Breast epithelium (tissue), 4 donors: ENCODE data around the gene CD8B. TPM values are rescaled to one million over a fixed set of nuclear protein-coding genes. Genes with fewer than 3 reads are reported as not detected.

ENCODE experiments used
- DNase-seq, 2 donors: peaks; one replicate each; pipeline ENCODE4 v3.0.0-alpha.2; 2019; ENCODE audit warnings: low spot score in 2 of 2
- H3K27ac ChIP-seq, 2 donors: fragments of 200-600 bp; sonication (generic) in 1 of 2; one replicate each; pipeline ENCODE4 v1.5.1; 2016 to 2019; ENCODE audit warnings: mild to moderate bottlenecking in 1 of 2
- H3K27me3 ChIP-seq, 2 donors: fragments of 200-600 bp; sonication (generic) in 1 of 2; one replicate each; pipeline versions ENCODE4 v1.5.1 to v1.6.0; 2017 to 2019; ENCODE audit warnings: control low read depth in 1 of 2, mild to moderate bottlenecking in 1 of 2
- H3K36me3 ChIP-seq: fragments of 200-600 bp; one replicate; pipeline ENCODE4 v1.5.1; 2019
- H3K4me1 ChIP-seq, 2 donors: fragments of 200-600 bp; sonication (generic); one replicate each; pipeline ENCODE4 v1.5.1; 2016 to 2019; ENCODE audit warnings: control low read depth in 1 of 2
- H3K4me3 ChIP-seq, 3 donors: fragments of 200-600 bp; sonication (generic); 1 replicate in 2 of 3; 2 replicates in 1 of 3; pipeline ENCODE4 v1.5.1; 2016 to 2019; ENCODE audit warnings: mild to moderate bottlenecking in 3 of 3, moderate library complexity in 2 of 3
- H3K9me3 ChIP-seq, 2 donors: fragments of 200-600 bp; sonication (generic) in 1 of 2; one replicate each; pipeline ENCODE4 v1.5.1; 2016 to 2019; ENCODE audit warnings: control low read depth in 1 of 2
- POLR2A ChIP-seq: fragments of 450-650 bp; IDR thresholded peaks from one replicate; pipeline ENCODE4 v1.6.1; 2016; ENCODE audit warnings: antibody characterized with exemption, mild to moderate bottlenecking, moderate library complexity
- POLR2AphosphoS5 ChIP-seq, 3 donors: sonication (generic); formaldehyde crosslinking; IDR thresholded peaks; one replicate each; pipeline ENCODE4 v1.6.1; 2017; ENCODE audit warnings: antibody characterized with exemption in 3 of 3
- intact Hi-C: fragments of 100-400 bp; cut with DNase I; formaldehyde crosslinking; loops from one replicate; pipeline ENCODE4 v1.15.1; 2023; ENCODE audit warnings: low total_unique reads
- total RNA-seq, 3 donors: library from RNA; depleted of rRNA; stranded (reverse); fragments of >200 nt; gene quantifications; one replicate each; pipeline ENCODE4 v1.1.0, GENCODE V29; 2016
- TF ChIP-seq, protein P1 (sequence below), 3 donors: fragments of 450-650 bp; IDR thresholded peaks; one replicate each; pipeline ENCODE4 v1.5.1; 2016 to 2017; ENCODE audit warnings: antibody characterized with exemption in 3 of 3, mild to moderate bottlenecking in 3 of 3, moderate library complexity in 3 of 3

The CD8B gene
- total RNA-seq, 3 donors from 2014 or later, result 0.64 to 3.6 (median 3.5) TPM

- Histone ChIP-seq H3K4me1 (peaks cover 0 to 5% of the 10 kb centered on the region in 2 donors), H3K9me3 (no peaks in the 10 kb centered on the region), H3K36me3 (no peaks in the 10 kb centered on the region), H3K4me3 (peak overlapping the region; percentile 34 to 73 (median 56)), H3K27me3 (peaks cover 0 to 9% of the 10 kb centered on the region in 2 donors), H3K27ac (no peak overlapping the region)
- no peak for TF ChIP-seq POLR2AphosphoS5 (IDR thresholded peaks at IDR 0.05)
- TF ChIP-seq POLR2A, result no peak
- TF ChIP-seq, protein P1, sequence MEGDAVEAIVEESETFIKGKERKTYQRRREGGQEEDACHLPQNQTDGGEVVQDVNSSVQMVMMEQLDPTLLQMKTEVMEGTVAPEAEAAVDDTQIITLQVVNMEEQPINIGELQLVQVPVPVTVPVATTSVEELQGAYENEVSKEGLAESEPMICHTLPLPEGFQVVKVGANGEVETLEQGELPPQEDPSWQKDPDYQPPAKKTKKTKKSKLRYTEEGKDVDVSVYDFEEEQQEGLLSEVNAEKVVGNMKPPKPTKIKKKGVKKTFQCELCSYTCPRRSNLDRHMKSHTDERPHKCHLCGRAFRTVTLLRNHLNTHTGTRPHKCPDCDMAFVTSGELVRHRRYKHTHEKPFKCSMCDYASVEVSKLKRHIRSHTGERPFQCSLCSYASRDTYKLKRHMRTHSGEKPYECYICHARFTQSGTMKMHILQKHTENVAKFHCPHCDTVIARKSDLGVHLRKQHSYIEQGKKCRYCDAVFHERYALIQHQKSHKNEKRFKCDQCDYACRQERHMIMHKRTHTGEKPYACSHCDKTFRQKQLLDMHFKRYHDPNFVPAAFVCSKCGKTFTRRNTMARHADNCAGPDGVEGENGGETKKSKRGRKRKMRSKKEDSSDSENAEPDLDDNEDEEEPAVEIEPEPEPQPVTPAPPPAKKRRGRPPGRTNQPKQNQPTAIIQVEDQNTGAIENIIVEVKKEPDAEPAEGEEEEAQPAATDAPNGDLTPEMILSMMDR (IDR thresholded peaks at IDR 0.05), result no peak
- intact Hi-C loops, result no loop called here
- no peak for DNase-seq
Observed at GRCh38 chr2:86807133-86807467, 54.6 kb downstream of the CD8B start.

DNA sequence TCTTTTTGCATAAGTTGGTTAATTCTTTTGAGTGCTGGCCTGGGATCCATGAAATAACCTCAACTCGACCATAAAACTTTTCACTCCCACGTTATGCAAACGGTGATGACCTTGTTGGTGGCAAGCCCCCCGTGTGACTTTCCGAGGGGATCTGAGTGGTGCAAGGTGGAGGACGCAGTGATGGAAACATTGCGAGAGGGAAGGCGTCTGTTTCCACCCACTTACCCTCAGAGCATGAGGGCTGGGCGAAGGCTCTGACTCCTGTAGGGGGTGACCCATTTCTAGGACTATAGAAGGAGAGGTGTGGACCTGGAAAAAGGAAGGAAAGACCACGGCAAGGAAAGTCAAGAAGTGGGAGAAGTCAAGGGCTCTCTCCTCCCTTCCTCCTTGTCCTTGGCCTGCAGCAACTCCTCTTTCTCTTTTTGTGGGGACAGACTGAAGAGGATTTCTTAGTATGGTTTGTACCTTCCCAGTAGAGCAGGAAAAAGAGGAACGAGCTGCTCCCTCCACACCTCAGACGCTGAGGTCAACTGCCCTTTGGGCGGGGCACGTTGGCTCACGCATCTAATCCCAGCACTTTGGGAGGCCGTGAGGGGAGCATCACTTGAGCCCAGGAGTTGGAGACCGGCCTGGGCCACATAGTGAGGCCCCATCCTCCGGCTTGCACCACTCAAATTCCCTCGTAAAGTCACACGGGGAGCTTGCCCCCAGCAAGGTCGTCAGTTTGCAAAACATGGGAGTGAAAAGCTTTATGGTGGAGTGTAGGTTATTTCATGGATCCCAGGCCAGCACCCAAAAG is 55.4 kb downstream of the CD8B start:
- no peaks in the 10 kb centered on the region for H3K36me3 ChIP-seq
- no peak for DNase-seq
- intact Hi-C loops, result no loop called here
- H3K27me3 ChIP-seq, result peaks cover 0 to 9% of the 10 kb centered on the region in 2 donors
- H3K4me1 ChIP-seq, result peaks cover 0 to 5% of the 10 kb centered on the region in 2 donors
- H3K27ac ChIP-seq, result no peak overlapping the region
- H3K9me3 ChIP-seq, result no peaks in the 10 kb centered on the region
- H3K4me3 ChIP-seq, result no peak overlapping the region
- TF ChIP-seq POLR2A (no peak), POLR2AphosphoS5 (IDR thresholded peaks at IDR 0.05) (no peak)
- TF ChIP-seq, protein P1 (IDR thresholded peaks at IDR 0.05), result no peak

GRCh38 chr2:86800856-86801567 is 60.7 kb downstream of the CD8B start:
- H3K4me1 ChIP-seq, result no peaks in the 10 kb centered on the region
- intact Hi-C loops, result no loop called here
- no peak for DNase-seq
- no peak overlapping the region for H3K27ac ChIP-seq
- no peak overlapping the region for H3K4me3 ChIP-seq
- no peaks in the 10 kb centered on the region for H3K27me3 ChIP-seq
- H3K36me3 ChIP-seq, result no peaks in the 10 kb centered on the region
- TF ChIP-seq POLR2A (no peak), POLR2AphosphoS5 (IDR thresholded peaks at IDR 0.05) (no peak)
- TF ChIP-seq, protein P1 (IDR thresholded peaks at IDR 0.05), result no peak
- H3K9me3 ChIP-seq, result peaks cover 0 to 14% of the 10 kb centered on the region in 2 donors

DNA sequence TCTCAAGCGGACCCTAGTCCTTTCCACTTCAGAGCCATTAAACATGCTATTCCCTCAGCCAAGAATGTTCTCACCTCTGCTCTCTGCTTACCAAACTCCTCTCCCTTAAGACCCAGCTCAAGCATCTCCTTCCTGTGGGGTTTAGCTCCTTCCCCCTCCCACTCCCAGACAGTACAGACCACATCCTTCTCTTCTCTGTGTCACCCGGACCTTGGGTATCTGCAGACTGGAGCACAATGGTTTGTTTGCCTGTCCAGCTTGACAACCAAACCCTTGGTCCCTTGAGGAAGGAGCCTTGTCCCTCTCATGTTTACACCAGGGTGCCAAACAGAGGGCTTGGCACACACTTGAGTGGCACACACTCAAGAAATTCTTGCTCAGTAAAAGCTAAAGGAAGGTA is 66.8 kb downstream of the CD8B start:
- TF ChIP-seq, protein P1 (IDR thresholded peaks at IDR 0.05), result no peak
- TF ChIP-seq POLR2AphosphoS5 (IDR thresholded peaks at IDR 0.05) (no peak), POLR2A (no peak)
- H3K4me1 ChIP-seq, result no peaks in the 10 kb centered on the region
- intact Hi-C loops, result no loop called here
- H3K4me3 ChIP-seq, result no peak overlapping the region
- DNase-seq, result no peak
- H3K27me3 ChIP-seq, result peaks cover 5 to 39% of the 10 kb centered on the region in 2 donors
- no peaks in the 10 kb centered on the region for H3K36me3 ChIP-seq
- peaks cover 0 to 21% of the 10 kb centered on the region in 2 donors for H3K9me3 ChIP-seq
- H3K27ac ChIP-seq, result no peak overlapping the region

DNA sequence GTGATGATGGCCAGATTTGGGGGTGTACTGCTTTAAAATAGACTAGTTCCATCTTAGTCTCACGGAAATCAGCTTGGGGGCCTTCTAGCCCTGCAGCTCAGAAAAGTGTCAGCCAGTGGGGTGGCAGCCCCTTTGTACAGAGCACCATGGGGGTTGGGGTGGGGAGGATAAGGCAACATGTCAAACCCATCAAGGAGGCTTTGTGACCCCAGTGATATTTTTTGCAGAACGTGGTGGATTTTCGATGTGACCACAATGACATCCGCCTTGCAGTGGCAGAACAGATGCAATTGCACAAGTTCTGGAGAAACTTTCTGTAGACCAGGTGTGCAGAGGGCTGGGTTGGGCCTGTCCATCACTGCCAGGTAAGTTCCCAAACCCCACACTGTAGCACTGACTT is 67.9 kb downstream of the CD8B start:
- Histone ChIP-seq H3K27me3 (peaks cover 5 to 50% of the 10 kb centered on the region in 2 donors), H3K27ac (no peak overlapping the region), H3K4me1 (no peaks in the 10 kb centered on the region), H3K36me3 (no peaks in the 10 kb centered on the region), H3K9me3 (peaks cover 0 to 21% of the 10 kb centered on the region in 2 donors), H3K4me3 (no peak overlapping the region)
- intact Hi-C loops, result no loop called here
- DNase-seq, result no peak
- TF ChIP-seq POLR2AphosphoS5 (IDR thresholded peaks at IDR 0.05) (no peak), POLR2A (no peak)
- TF ChIP-seq, protein P1 (IDR thresholded peaks at IDR 0.05), result no peak
